Keratinocyte (primary cell): ENCODE data around the gene MYRIP. TPM values are rescaled to one million over a fixed set of nuclear protein-coding genes. Genes with fewer than 3 reads are reported as not detected.

Experiments
- DNase-seq: peaks from one replicate; pipeline ENCODE4 v3.0.0-alpha.2; 2011; ENCODE audit warnings: low read depth, missing footprints, low spot score
- FAIRE-seq: peaks from 2 replicates; lab custom pipeline; 2011; peaks lifted over from hg19 to GRCh38; lab: Jason Lieb, UNC
- H2AFZ ChIP-seq: 2 replicates; pipeline ENCODE4 v1.6.0; 2012; ENCODE audit warnings: low read length, control low read depth, inconsistent platforms; ENCODE audit not compliant: control insufficient read depth
- H3K27ac ChIP-seq: 2 replicates; pipeline ENCODE4 v1.5.1; 2011; ENCODE audit warnings: low read length; ENCODE audit not compliant: control insufficient read depth, insufficient read depth
- H3K27me3 ChIP-seq: 3 replicates; pipeline ENCODE4 v1.6.0; 2011; ENCODE audit warnings: low read length; ENCODE audit not compliant: control insufficient read depth, insufficient read depth; ENCODE audit errors: extremely low read depth
- H3K36me3 ChIP-seq, 2 experiments: 2 replicates in 1 of 2; 3 replicates in 1 of 2; pipeline ENCODE4 v1.5.1; 2011; ENCODE audit warnings: low read length in 2 of 2, mild to moderate bottlenecking in 1 of 2; ENCODE audit not compliant: control insufficient read depth in 2 of 2, insufficient read depth in 2 of 2; ENCODE audit errors: extremely low read depth in 1 of 2
- H3K4me1 ChIP-seq: 3 replicates; pipeline ENCODE4 v1.5.1; 2011; ENCODE audit warnings: low read length; ENCODE audit not compliant: control insufficient read depth, insufficient read depth; ENCODE audit errors: extremely low read depth
- H3K4me2 ChIP-seq: 3 replicates; pipeline ENCODE4 v1.6.0; 2011; ENCODE audit warnings: low read depth, low read length; ENCODE audit not compliant: control insufficient read depth, insufficient read depth; ENCODE audit errors: extremely low read depth
- H3K4me3 ChIP-seq, 3 experiments: fragments of 200-600 bp in 1 of 3; sonication (generic) in 1 of 3; 2 replicates in 2 of 3; 3 replicates in 1 of 3; pipeline ENCODE4 v1.5.1; 2011 to 2016; ENCODE audit warnings: low read length in 3 of 3, mild to moderate bottlenecking in 3 of 3, control low read depth in 2 of 3, inconsistent platforms in 1 of 3, low read depth in 1 of 3, mixed read lengths in 1 of 3, mixed run types in 1 of 3, moderate library complexity in 1 of 3; ENCODE audit not compliant: control insufficient read depth in 2 of 3, insufficient read depth in 2 of 3; ENCODE audit errors: extremely low read depth in 1 of 3
- H3K79me2 ChIP-seq: 2 replicates; pipeline ENCODE4 v1.6.0; 2012; ENCODE audit warnings: low read length; ENCODE audit not compliant: control insufficient read depth, insufficient read depth
- H3K9ac ChIP-seq: 3 replicates; pipeline ENCODE4 v1.6.0; 2011; ENCODE audit warnings: low read length; ENCODE audit not compliant: control insufficient read depth, insufficient read depth; ENCODE audit errors: extremely low read depth
- H3K9me1 ChIP-seq: 3 replicates; pipeline ENCODE4 v1.6.0; 2011; ENCODE audit warnings: low read length; ENCODE audit not compliant: control insufficient read depth, insufficient read depth; ENCODE audit errors: extremely low read depth
- H3K9me3 ChIP-seq: 2 replicates; pipeline ENCODE4 v1.5.1; 2012; ENCODE audit warnings: low read depth, low read length; ENCODE audit not compliant: control insufficient read depth
- H4K20me1 ChIP-seq: 3 replicates; pipeline ENCODE4 v1.6.0; 2011; ENCODE audit warnings: low read length; ENCODE audit not compliant: control insufficient read depth, insufficient read depth; ENCODE audit errors: extremely low read depth
- CTCF ChIP-seq, 3 experiments: IDR thresholded peaks in 1 of 3; conservative IDR thresholded peaks in 1 of 3; optimal IDR thresholded peaks in 1 of 3; 2 replicates in 2 of 3; 3 replicates in 1 of 3; pipeline versions ENCODE3 to v1.5.1; 2011; ENCODE audit warnings: low read length in 3 of 3, mild to moderate bottlenecking in 3 of 3, moderate library complexity in 2 of 3, control low read depth in 1 of 3, inconsistent platforms in 1 of 3; ENCODE audit not compliant: insufficient read depth in 2 of 3; ENCODE audit errors: extremely low read depth in 1 of 3
- EZH2 ChIP-seq: IDR thresholded peaks from one replicate; pipeline ENCODE4 v1.6.1; 2012; ENCODE audit warnings: inconsistent platforms, mild to moderate bottlenecking, low read length, moderate library complexity
- dilution Hi-C: fragments of 300-500 bp; cut with MboI; formaldehyde crosslinking; loops from one replicate; pipeline ENCODE4 v1.7.0; 2020; ENCODE audit warnings: low sequenced_read_pairs; ENCODE audit not compliant: extremely low pct_ligation_motif_present
- polyA plus RNA-seq, 5 experiments: library from polyadenylated mRNA; depleted of rRNA in 3 of 5; stranded (reverse) in 3 of 5; stranded (forward) in 1 of 5; unstranded in 1 of 5; fragments of >200 nt; gene quantifications; 1 replicate in 1 of 5; 2 replicates in 3 of 5; 3 replicates in 1 of 5; pipeline versions ENCODE4 v1.2.1 to v1.2.3, GENCODE V29; 2011 to 2012; ENCODE audit warnings: missing spikeins in 2 of 5, low read depth in 1 of 5, low replicate concordance in 1 of 5

Gene MYRIP
- polyA plus RNA-seq, 1 donor (not counting 4 experiments of a cell fraction or from before 2014, with no cell fraction given): 0.01 TPM

- H3K27me3 ChIP-seq: no peaks in the 10 kb centered on the region
- peaks cover 17% of the 10 kb centered on the region for H3K4me1 ChIP-seq
- FAIRE-seq (no peak), DNase-seq (peak; percentile 70)
- H3K9me1 ChIP-seq: no peaks in the 10 kb centered on the region
- no peak overlapping the region for H3K4me3 ChIP-seq
- H4K20me1 ChIP-seq: no peaks in the 10 kb centered on the region
- H3K9me3 ChIP-seq: no peaks in the 10 kb centered on the region
- H3K27ac ChIP-seq: peak overlapping the region; percentile 77
- no peak overlapping the region for H3K9ac ChIP-seq
- peak overlapping the region; percentile 29 for H2AFZ ChIP-seq
- H3K4me2 ChIP-seq: peak overlapping the region; percentile 55
- dilution Hi-C loops: no loop called here
- no peaks in the 10 kb centered on the region for H3K36me3 ChIP-seq
- no peaks in the 10 kb centered on the region for H3K79me2 ChIP-seq
- TF ChIP-seq EZH2 (no peak), CTCF (optimal IDR thresholded peaks at IDR 0.05 in 1 of 3, IDR thresholded peaks at IDR 0.05 in 1 of 3, conservative IDR thresholded peaks at IDR 0.05 in 1 of 3; ENCODE audit: extremely low read depth in 1 of 3, insufficient read depth in 2 of 3, low read length in 3 of 3) (no peak)
Measured at GRCh38 chr3:40068636-40069035, 259.2 kb downstream of the MYRIP start.

- Histone ChIP-seq H3K27ac (no peak overlapping the region), H3K27me3 (no peaks in the 10 kb centered on the region), H4K20me1 (no peaks in the 10 kb centered on the region), H3K9me1 (no peaks in the 10 kb centered on the region), H3K4me1 (peaks cover 17% of the 10 kb centered on the region), H3K36me3 (no peaks in the 10 kb centered on the region), H3K4me3 (no peak overlapping the region), H2AFZ (no peak overlapping the region), H3K9ac (no peak overlapping the region), H3K9me3 (no peaks in the 10 kb centered on the region), H3K79me2 (no peaks in the 10 kb centered on the region), H3K4me2 (no peak overlapping the region)
- TF ChIP-seq CTCF (optimal IDR thresholded peaks at IDR 0.05 in 1 of 3, IDR thresholded peaks at IDR 0.05 in 1 of 3, conservative IDR thresholded peaks at IDR 0.05 in 1 of 3; ENCODE audit: extremely low read depth in 1 of 3, insufficient read depth in 2 of 3, low read length in 3 of 3) (no peak), EZH2 (no peak)
- DNase-seq (no peak), FAIRE-seq (peak; percentile 58)
- dilution Hi-C loops: no loop called here
Measured at GRCh38 chr3:40070816-40071215, 261.4 kb downstream of the MYRIP start.
